Psoas muscle (tissue), 8 donors: ENCODE results near the gene RASSF4. TPM values are rescaled to one million over a fixed set of nuclear protein-coding genes. Genes with fewer than 3 reads are reported as not detected.

Experiments used
- ATAC-seq, 4 donors: fragments of 200-7000 bp; cut with Tn5 transposase; one replicate each; pipeline ENCODE4 v1.9.1; 2020; ENCODE audit warnings: moderate library complexity in 3 of 4, mild to moderate bottlenecking in 2 of 4
- DNase-seq, 2 donors: peaks; one replicate each; pipeline ENCODE4 v3.0.0-alpha.2; 2020
- H3K27ac ChIP-seq: fragments of 200-600 bp; one replicate; pipeline ENCODE4 v1.8.0; 2022
- H3K27me3 ChIP-seq, 3 donors: fragments of 200-600 bp in 1 of 3; one replicate each; pipeline versions ENCODE4 v1.6.1 to v1.8.0; 2013 to 2022; ENCODE audit warnings: low read length in 2 of 3, mild to moderate bottlenecking in 2 of 3, moderate library complexity in 1 of 3; ENCODE audit not compliant: insufficient read depth in 3 of 3
- H3K36me3 ChIP-seq, 2 donors: fragments of 200-600 bp in 1 of 2; one replicate each; pipeline versions ENCODE4 v1.6.1 to v1.8.0; 2013 to 2022; ENCODE audit warnings: low read depth in 1 of 2, mild to moderate bottlenecking in 1 of 2, moderate library complexity in 1 of 2; ENCODE audit not compliant: insufficient read depth in 1 of 2
- H3K4me1 ChIP-seq: fragments of 200-600 bp; one replicate; pipeline ENCODE4 v1.8.0; 2022
- H3K4me3 ChIP-seq: fragments of 200-600 bp; one replicate; pipeline ENCODE4 v1.8.0; 2022; ENCODE audit warnings: mild to moderate bottlenecking
- H3K9me3 ChIP-seq: fragments of 200-600 bp; one replicate; pipeline ENCODE4 v1.8.0; 2022
- CTCF ChIP-seq: fragments of 200-600 bp; IDR thresholded peaks from one replicate; pipeline ENCODE4 v1.8.0; 2022; ENCODE audit warnings: antibody characterized with exemption
- WGBS, 3 donors: extraction: QIAGEN DNeasy Blood & Tissue Kit; methylation state at CpG; one replicate each; pipeline versions ENCODE4 v1.1.6 to v1.1.7; 2013; 5-methylcytosine and 5-hydroxymethylcytosine counted together
- intact Hi-C, 2 donors: fragments of 100-400 bp; cut with DNase I; formaldehyde crosslinking; loops; one replicate each; pipeline versions ENCODE4 v1.11.0 to v1.14.2; 2022
- polyA plus RNA-seq, 3 donors: library from polyadenylated mRNA; stranded (reverse); fragments of 200-250 nt; gene quantifications; one replicate each; pipeline ENCODE4 v1.2.3, GENCODE V29; 2013
- total RNA-seq, 4 donors: library from RNA; stranded (reverse); fragmentation: NEBNext Ultra II Directional in 2 of 4; extraction: Animal tissue kit (Norgen Biotek cat#: 25700) in 2 of 4; gene quantifications; one replicate each; pipeline versions ENCODE4 v1.2.1 to v1.2.4, GENCODE V29; 2021 to 2023
- donor health status: healthy with polysubstance abuse.
- donor health status: DM: no; HTN: no; CAD: no; lungs with moderate emphysema.
- donor health status: Bipolar disorder and iron deficiency.
- donor health status: healthy.
- donor health status: DM: yes; HTN: yes; CAD: no.
- donor health status: DM: no; HTN: no; CAD: no.
- donor health status: DM: no; HTN: no; CAD: no.
- donor health status: DM: yes; HTN: yes; CAD: no.

Gene RASSF4
- total and polyA plus RNA-seq, 7 donors = 11.1 to 44.0 (median 18.9) TPM

- peaks cover 0 to 50% of the 10 kb centered on the region in 2 donors for H3K36me3 ChIP-seq
- WGBS, 3 donors = 86 to 90% (median 88%) methylated on average over 10 of the region's 10 CpGs
- TF ChIP-seq CTCF = no peak
- peaks cover 42% of the 10 kb centered on the region for H3K4me1 ChIP-seq
- H3K4me3 ChIP-seq = no peak overlapping the region
- no peaks in the 10 kb centered on the region for H3K9me3 ChIP-seq
- DNase-seq (no peak), ATAC-seq (no peak)
- intact Hi-C loops = no loop called here
- H3K27ac ChIP-seq = no peak overlapping the region
- H3K27me3 ChIP-seq = no peaks in the 10 kb centered on the region
Observed at GRCh38 chr10:44983895-44984278, 24.3 kb downstream of the RASSF4 start.

- no peak for TF ChIP-seq CTCF
- Histone ChIP-seq H3K27me3 (no peaks in the 10 kb centered on the region), H3K27ac (no peak overlapping the region), H3K36me3 (peaks cover 0 to 57% of the 10 kb centered on the region in 2 donors), H3K9me3 (no peaks in the 10 kb centered on the region), H3K4me3 (no peak overlapping the region), H3K4me1 (peaks cover 34% of the 10 kb centered on the region)
- DNase-seq (no peak), ATAC-seq (no peak)
- intact Hi-C loops = no loop called here
- 90 to 96% (median 93%) methylated on average over 15 of the region's 15 CpGs for WGBS, 3 donors
Observed at GRCh38 chr10:44984671-44985101, 25.1 kb downstream of the RASSF4 start.

DNA sequence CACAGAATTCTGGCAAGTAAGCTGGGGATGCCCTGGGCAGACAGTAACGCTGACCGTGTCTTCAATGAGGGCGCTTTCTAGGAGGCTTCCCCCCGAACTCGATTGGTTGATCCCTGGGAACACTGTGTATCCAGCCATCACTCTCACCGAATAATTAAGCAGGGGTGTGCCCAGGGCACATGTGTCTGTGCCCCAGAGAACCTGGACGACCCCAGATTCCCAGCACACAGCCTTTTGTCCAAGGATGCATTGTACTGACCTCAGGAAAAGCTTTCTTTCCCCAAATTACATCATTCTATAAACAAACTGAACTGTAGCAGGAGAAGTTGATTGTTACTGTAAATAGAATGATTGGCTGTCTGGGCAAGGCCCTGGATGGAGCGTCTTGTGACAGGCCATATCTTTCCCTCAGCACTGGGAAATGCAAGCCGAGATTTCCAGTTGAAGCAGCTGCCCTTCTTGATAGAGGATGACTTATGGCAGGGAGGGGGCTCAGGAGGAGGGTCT is 25.6 kb downstream of the RASSF4 start:
- no peaks in the 10 kb centered on the region for H3K9me3 ChIP-seq
- TF ChIP-seq CTCF = no peak
- no peak overlapping the region for H3K27ac ChIP-seq
- H3K4me1 ChIP-seq = peaks cover 29% of the 10 kb centered on the region
- DNase-seq (no peak), ATAC-seq (no peak)
- H3K27me3 ChIP-seq = no peaks in the 10 kb centered on the region
- 59 to 71% (median 63%) methylated on average over 9 of the region's 9 CpGs for WGBS, 3 donors
- intact Hi-C loops = no loop called here
- H3K4me3 ChIP-seq = no peak overlapping the region
- H3K36me3 ChIP-seq = peaks cover 0 to 60% of the 10 kb centered on the region in 2 donors

GRCh38 chr10:44986179-44986578 is 26.6 kb downstream of the RASSF4 start:
- 89 to 94% (median 94%) methylated on average over 3 of the region's 3 CpGs for WGBS, 3 donors
- Histone ChIP-seq H3K4me3 (no peak overlapping the region), H3K36me3 (peaks cover 0 to 65% of the 10 kb centered on the region in 2 donors), H3K27ac (no peak overlapping the region), H3K4me1 (peaks cover 21% of the 10 kb centered on the region), H3K27me3 (no peaks in the 10 kb centered on the region), H3K9me3 (no peaks in the 10 kb centered on the region)
- intact Hi-C loops = no loop called here
- TF ChIP-seq CTCF = no peak
- DNase-seq = no peak
- no peak for ATAC-seq

- WGBS, 3 donors = 77 to 83% (median 81%) methylated on average over 3 of the region's 3 CpGs
- no peak for DNase-seq
- H3K36me3 ChIP-seq = peaks cover 0 to 66% of the 10 kb centered on the region in 2 donors
- no peak for TF ChIP-seq CTCF
- H3K4me1 ChIP-seq = peaks cover 20% of the 10 kb centered on the region
- intact Hi-C loops = no loop called here
- no peak overlapping the region for H3K4me3 ChIP-seq
- no peaks in the 10 kb centered on the region for H3K9me3 ChIP-seq
- ATAC-seq = no peak
- H3K27me3 ChIP-seq = no peaks in the 10 kb centered on the region
- H3K27ac ChIP-seq = no peak overlapping the region
Observed at GRCh38 chr10:44986670-44987069, 27.1 kb downstream of the RASSF4 start.
